A673 (cell line): ENCODE measurements around the gene ABLIM3. TPM values are rescaled to one million over a fixed set of nuclear protein-coding genes. Genes with fewer than 3 reads are reported as not detected.

Source experiments
- BruUV-seq: library from RNA; stranded (reverse); fragments of 400-500 nt; replicated peaks from 2 replicates; lab custom pipeline; 2021; lab: Mats Ljungman, UMichigan
- CTCF ChIA-PET: fragments of 300-600 bp; sonication (Branson Sonifier 250); formaldehyde crosslinking; loops from one replicate; lab custom pipeline; 2022; ENCODE audit warnings: antibody characterized with exemption; lab: Charles Lee
- POLR2A ChIA-PET: fragments of 300-600 bp; sonication (Branson Sonifier 250); formaldehyde crosslinking; loops from one replicate; lab custom pipeline; 2022; ENCODE audit warnings: antibody characterized with exemption; ENCODE audit not compliant: low non-redundant PET; lab: Charles Lee
- DNase-seq: peaks from one replicate; pipeline ENCODE4 v3.0.0-alpha.2; 2015; ENCODE audit warnings: low spot score
- H3K27ac ChIP-seq: fragments of 200-600 bp; sonication (generic); 2 replicates; pipeline ENCODE4 v1.5.1; 2016; ENCODE audit warnings: mixed run types, low read depth, mild to moderate bottlenecking, mixed read lengths, antibody characterized with exemption, low read length; ENCODE audit not compliant: poor library complexity, severe bottlenecking
- H3K27me3 ChIP-seq: fragments of 200-600 bp; sonication (generic); replicated peaks from 2 replicates; pipeline ENCODE4 v1.6.1; 2017; ENCODE audit warnings: mixed run types, low read depth, mild to moderate bottlenecking, mixed read lengths, antibody characterized with exemption, low read length; ENCODE audit not compliant: insufficient read depth, poor library complexity
- H3K36me3 ChIP-seq: fragments of 200-600 bp; sonication (generic); 2 replicates; pipeline ENCODE4 v1.6.1; 2016; ENCODE audit warnings: mixed run types, mild to moderate bottlenecking, mixed read lengths, antibody characterized with exemption, low read length; ENCODE audit not compliant: insufficient read depth, poor library complexity, severe bottlenecking
- H3K4me1 ChIP-seq: fragments of 200-600 bp; sonication (generic); 2 replicates; pipeline ENCODE4 v1.6.1; 2017; ENCODE audit warnings: mixed run types, mild to moderate bottlenecking, mixed read lengths, antibody characterized with exemption, low read length; ENCODE audit not compliant: insufficient read depth, poor library complexity, severe bottlenecking
- H3K4me3 ChIP-seq: fragments of 200-600 bp; sonication (generic); 2 replicates; pipeline ENCODE4 v1.5.1; 2016; ENCODE audit warnings: low read depth, mixed run types, mild to moderate bottlenecking, mixed read lengths, low read length; ENCODE audit not compliant: poor library complexity, severe bottlenecking
- H3K9me3 ChIP-seq: fragments of 200-600 bp; sonication (generic); 2 replicates; pipeline ENCODE4 v1.6.1; 2016; ENCODE audit warnings: mixed run types, low read depth, mild to moderate bottlenecking, mixed read lengths, antibody characterized with exemption, low read length; ENCODE audit not compliant: poor library complexity, severe bottlenecking
- CTCF ChIP-seq: fragments of 300-800, 200-600 bp; sonication (generic); conservative IDR thresholded peaks from 2 replicates; pipeline ENCODE4 v1.5.1; 2017; ENCODE audit warnings: low read depth, mild to moderate bottlenecking, antibody characterized with exemption, low read length, moderate library complexity, mixed read lengths
- EZH2 ChIP-seq: fragments of 200-600 bp; sonication (generic); IDR thresholded peaks from 2 replicates; pipeline ENCODE4 v1.6.1; 2017; ENCODE audit warnings: borderline replicate concordance, low read depth, mild to moderate bottlenecking, mixed read lengths, antibody characterized with exemption, low read length; ENCODE audit not compliant: poor library complexity, severe bottlenecking
- intact Hi-C: fragments of 100-400 bp; cut with micrococcal nuclease; formaldehyde crosslinking; loops from one replicate; pipeline ENCODE4 v1.10.0; 2022; ENCODE audit not compliant: unreplicated experiment
- total RNA-seq: library from RNA; stranded (reverse); gene quantifications from 2 replicates; pipeline ENCODE4 v1.2.3, GENCODE V29; 2021

Gene ABLIM3
- total RNA-seq, 1 experiment from 2014 or later = not detected

- CTCF ChIA-PET = no interaction called here
Measured at GRCh38 chr5:149144637-149145036, 3.3 kb downstream of the ABLIM3 start.

GRCh38 chr5:149145138-149145537 is 3.8 kb downstream of the ABLIM3 start:
- CTCF ChIA-PET = no interaction called here

More at GRCh38 chr5:149144637-149145036, 3.3 kb downstream of the ABLIM3 start:
- BruUV-seq = no TSS peak
- no peaks in the 10 kb centered on the region for H3K9me3 ChIP-seq
- no peak for DNase-seq
- H3K27ac ChIP-seq = no peak overlapping the region
- no peak for TF ChIP-seq EZH2
- TF ChIP-seq CTCF = no peak
- intact Hi-C loops = no loop called here
- peaks cover 23% of the 10 kb centered on the region for H3K27me3 ChIP-seq
- H3K4me1 ChIP-seq = no peaks in the 10 kb centered on the region
- H3K36me3 ChIP-seq = no peaks in the 10 kb centered on the region
- H3K4me3 ChIP-seq = no peak overlapping the region
- POLR2A ChIA-PET = no interaction called here

GRCh38 chr5:149147676-149148075 is 6.4 kb downstream of the ABLIM3 start:
- intact Hi-C loops = no loop called here
- no peak for DNase-seq
- POLR2A ChIA-PET = no interaction called here
- peaks cover 25% of the 10 kb centered on the region for H3K27me3 ChIP-seq
- H3K9me3 ChIP-seq = no peaks in the 10 kb centered on the region
- H3K27ac ChIP-seq = no peak overlapping the region
- TF ChIP-seq EZH2 = no peak
- TF ChIP-seq CTCF = no peak
- CTCF ChIA-PET = no interaction called here
- H3K4me1 ChIP-seq = no peaks in the 10 kb centered on the region
- BruUV-seq = no TSS peak
- H3K4me3 ChIP-seq = no peak overlapping the region
- no peaks in the 10 kb centered on the region for H3K36me3 ChIP-seq

More at GRCh38 chr5:149145138-149145537, 3.8 kb downstream of the ABLIM3 start:
- Histone ChIP-seq H3K27me3 (peaks cover 24% of the 10 kb centered on the region), H3K27ac (no peak overlapping the region), H3K9me3 (no peaks in the 10 kb centered on the region), H3K4me3 (no peak overlapping the region), H3K4me1 (no peaks in the 10 kb centered on the region), H3K36me3 (no peaks in the 10 kb centered on the region)
- BruUV-seq = no TSS peak
- TF ChIP-seq CTCF (no peak), EZH2 (no peak)
- POLR2A ChIA-PET = no interaction called here
- intact Hi-C loops = no loop called here
- no peak for DNase-seq
